K562 (cell line): ENCODE results near the gene NUP43.

Source experiments
- ATF7 ChIP-seq: fragments of 450-650 bp; IDR thresholded peaks from 2 replicates; pipeline ENCODE4 v1.7.1; 2014; ENCODE audit warnings: mild to moderate bottlenecking, moderate library complexity
- BRF1 ChIP-seq: IDR thresholded peaks from 3 replicates; pipeline ENCODE4 v1.6.1; 2011; ENCODE audit warnings: borderline replicate concordance, mild to moderate bottlenecking; ENCODE audit not compliant: insufficient read length; ENCODE audit errors: extremely low read depth
- CTCF ChIP-seq, 3 experiments: IDR thresholded peaks in 2 of 3; conservative IDR thresholded peaks in 1 of 3; 2 replicates each; pipeline ENCODE4 v1.5.1; 2011 to 2012; ENCODE audit warnings: low read length in 3 of 3, mild to moderate bottlenecking in 3 of 3, control low read depth in 2 of 3, improper control_type of control experiment in 1 of 3, inconsistent platforms in 1 of 3, low read depth in 1 of 3, mixed read lengths in 1 of 3, moderate library complexity in 1 of 3; ENCODE audit not compliant: insufficient read depth in 2 of 3
- ETV5 ChIP-seq: sonication (generic); formaldehyde crosslinking; IDR thresholded peaks from 2 replicates; pipeline ENCODE4 v1.4.0; 2020; ENCODE audit warnings: low read depth, mild to moderate bottlenecking, missing genetic modification reagents
- HDAC2 ChIP-seq: fragments of 450-650 bp; IDR thresholded peaks from 2 replicates; pipeline ENCODE4 v1.6.1; 2016; ENCODE audit warnings: mild to moderate bottlenecking
- HMBOX1 ChIP-seq: sonication (generic); IDR thresholded peaks from 2 replicates; pipeline ENCODE4 v1.6.1; 2016
- OTX1 ChIP-seq: fragments of 450-650 bp; formaldehyde crosslinking; IDR thresholded peaks from 2 replicates; pipeline ENCODE4 v1.4.0; 2022; ENCODE audit warnings: mild to moderate bottlenecking
- POLR2A ChIP-seq: fragments of 450-650 bp; conservative IDR thresholded peaks from 2 replicates; pipeline ENCODE4 v1.6.1; 2016
- RAD21 ChIP-seq, 2 experiments: fragments of 250-450 bp in 1 of 2; fragments of 450-650 bp in 1 of 2; sonication (Bioruptor Pico) in 1 of 2; formaldehyde crosslinking in 1 of 2; IDR thresholded peaks in 1 of 2; conservative IDR thresholded peaks in 1 of 2; 2 replicates each; pipeline versions ENCODE4 v1.4.0 to v1.8.0; 2020 to 2022; ENCODE audit warnings: mild to moderate bottlenecking in 2 of 2, moderate library complexity in 1 of 2
- RFX5 ChIP-seq: IDR thresholded peaks from 2 replicates; pipeline ENCODE4 v1.6.1; 2011; ENCODE audit warnings: low read depth, mild to moderate bottlenecking, improper control_type of control experiment, low read length
- SIN3B ChIP-seq: fragments of 450-650 bp; IDR thresholded peaks from 2 replicates; pipeline ENCODE4 v1.6.1; 2017; ENCODE audit warnings: low read depth, mild to moderate bottlenecking, moderate library complexity
- ZNF121 ChIP-seq: sonication (generic); formaldehyde crosslinking; conservative IDR thresholded peaks from 2 replicates; pipeline ENCODE4 v1.8.0; 2022; ENCODE audit warnings: missing genetic modification reagents
- TF ChIP-seq, protein P1 (sequence below): fragments of 200-600 bp; sonication (generic); IDR thresholded peaks from one replicate; pipeline ENCODE4 v1.6.1; 2012; ENCODE audit warnings: mild to moderate bottlenecking, low read depth, low read length, inconsistent platforms

DNA sequence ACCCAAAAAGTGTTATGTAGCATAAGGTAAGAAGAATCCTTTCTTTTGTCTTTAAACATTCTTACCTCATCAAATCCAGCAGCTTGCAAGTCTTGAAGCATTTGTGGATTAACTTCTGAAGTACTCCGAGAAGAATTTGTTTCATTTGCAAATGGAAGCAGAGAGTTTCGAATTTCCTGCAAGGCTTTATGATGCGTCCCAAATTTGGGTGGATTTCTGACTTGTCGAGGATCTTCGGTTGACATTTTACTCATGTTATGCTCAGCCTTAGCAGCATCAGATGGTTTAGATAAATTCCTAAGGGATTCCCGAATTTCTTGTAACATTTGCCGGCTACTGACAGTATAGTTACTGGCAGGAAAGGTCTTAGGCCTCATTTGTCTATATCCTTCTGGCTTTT is 44.6 kb downstream of the NUP43 start:
- TF ChIP-seq OTX1 (CRISPR knock-in tag) = no peak
- no peak for TF ChIP-seq HDAC2
- TF ChIP-seq RAD21 (CRISPR knock-in tag; conservative IDR thresholded peaks at IDR 0.05 in 1 of 2, IDR thresholded peaks at IDR 0.05 in 1 of 2) = no peak
- no peak for TF ChIP-seq CTCF (IDR thresholded peaks at IDR 0.05 in 2 of 3, conservative IDR thresholded peaks at IDR 0.05 in 1 of 3; ENCODE audit: insufficient read depth in 2 of 3, low read depth in 1 of 3, low read length in 3 of 3)
- TF ChIP-seq ZNF121 (CRISPR knock-in tag) = no peak
- no peak for TF ChIP-seq POLR2A
- no peak for TF ChIP-seq HMBOX1
- TF ChIP-seq SIN3B = no peak
- no peak for TF ChIP-seq BRF1
- TF ChIP-seq, protein P1, sequence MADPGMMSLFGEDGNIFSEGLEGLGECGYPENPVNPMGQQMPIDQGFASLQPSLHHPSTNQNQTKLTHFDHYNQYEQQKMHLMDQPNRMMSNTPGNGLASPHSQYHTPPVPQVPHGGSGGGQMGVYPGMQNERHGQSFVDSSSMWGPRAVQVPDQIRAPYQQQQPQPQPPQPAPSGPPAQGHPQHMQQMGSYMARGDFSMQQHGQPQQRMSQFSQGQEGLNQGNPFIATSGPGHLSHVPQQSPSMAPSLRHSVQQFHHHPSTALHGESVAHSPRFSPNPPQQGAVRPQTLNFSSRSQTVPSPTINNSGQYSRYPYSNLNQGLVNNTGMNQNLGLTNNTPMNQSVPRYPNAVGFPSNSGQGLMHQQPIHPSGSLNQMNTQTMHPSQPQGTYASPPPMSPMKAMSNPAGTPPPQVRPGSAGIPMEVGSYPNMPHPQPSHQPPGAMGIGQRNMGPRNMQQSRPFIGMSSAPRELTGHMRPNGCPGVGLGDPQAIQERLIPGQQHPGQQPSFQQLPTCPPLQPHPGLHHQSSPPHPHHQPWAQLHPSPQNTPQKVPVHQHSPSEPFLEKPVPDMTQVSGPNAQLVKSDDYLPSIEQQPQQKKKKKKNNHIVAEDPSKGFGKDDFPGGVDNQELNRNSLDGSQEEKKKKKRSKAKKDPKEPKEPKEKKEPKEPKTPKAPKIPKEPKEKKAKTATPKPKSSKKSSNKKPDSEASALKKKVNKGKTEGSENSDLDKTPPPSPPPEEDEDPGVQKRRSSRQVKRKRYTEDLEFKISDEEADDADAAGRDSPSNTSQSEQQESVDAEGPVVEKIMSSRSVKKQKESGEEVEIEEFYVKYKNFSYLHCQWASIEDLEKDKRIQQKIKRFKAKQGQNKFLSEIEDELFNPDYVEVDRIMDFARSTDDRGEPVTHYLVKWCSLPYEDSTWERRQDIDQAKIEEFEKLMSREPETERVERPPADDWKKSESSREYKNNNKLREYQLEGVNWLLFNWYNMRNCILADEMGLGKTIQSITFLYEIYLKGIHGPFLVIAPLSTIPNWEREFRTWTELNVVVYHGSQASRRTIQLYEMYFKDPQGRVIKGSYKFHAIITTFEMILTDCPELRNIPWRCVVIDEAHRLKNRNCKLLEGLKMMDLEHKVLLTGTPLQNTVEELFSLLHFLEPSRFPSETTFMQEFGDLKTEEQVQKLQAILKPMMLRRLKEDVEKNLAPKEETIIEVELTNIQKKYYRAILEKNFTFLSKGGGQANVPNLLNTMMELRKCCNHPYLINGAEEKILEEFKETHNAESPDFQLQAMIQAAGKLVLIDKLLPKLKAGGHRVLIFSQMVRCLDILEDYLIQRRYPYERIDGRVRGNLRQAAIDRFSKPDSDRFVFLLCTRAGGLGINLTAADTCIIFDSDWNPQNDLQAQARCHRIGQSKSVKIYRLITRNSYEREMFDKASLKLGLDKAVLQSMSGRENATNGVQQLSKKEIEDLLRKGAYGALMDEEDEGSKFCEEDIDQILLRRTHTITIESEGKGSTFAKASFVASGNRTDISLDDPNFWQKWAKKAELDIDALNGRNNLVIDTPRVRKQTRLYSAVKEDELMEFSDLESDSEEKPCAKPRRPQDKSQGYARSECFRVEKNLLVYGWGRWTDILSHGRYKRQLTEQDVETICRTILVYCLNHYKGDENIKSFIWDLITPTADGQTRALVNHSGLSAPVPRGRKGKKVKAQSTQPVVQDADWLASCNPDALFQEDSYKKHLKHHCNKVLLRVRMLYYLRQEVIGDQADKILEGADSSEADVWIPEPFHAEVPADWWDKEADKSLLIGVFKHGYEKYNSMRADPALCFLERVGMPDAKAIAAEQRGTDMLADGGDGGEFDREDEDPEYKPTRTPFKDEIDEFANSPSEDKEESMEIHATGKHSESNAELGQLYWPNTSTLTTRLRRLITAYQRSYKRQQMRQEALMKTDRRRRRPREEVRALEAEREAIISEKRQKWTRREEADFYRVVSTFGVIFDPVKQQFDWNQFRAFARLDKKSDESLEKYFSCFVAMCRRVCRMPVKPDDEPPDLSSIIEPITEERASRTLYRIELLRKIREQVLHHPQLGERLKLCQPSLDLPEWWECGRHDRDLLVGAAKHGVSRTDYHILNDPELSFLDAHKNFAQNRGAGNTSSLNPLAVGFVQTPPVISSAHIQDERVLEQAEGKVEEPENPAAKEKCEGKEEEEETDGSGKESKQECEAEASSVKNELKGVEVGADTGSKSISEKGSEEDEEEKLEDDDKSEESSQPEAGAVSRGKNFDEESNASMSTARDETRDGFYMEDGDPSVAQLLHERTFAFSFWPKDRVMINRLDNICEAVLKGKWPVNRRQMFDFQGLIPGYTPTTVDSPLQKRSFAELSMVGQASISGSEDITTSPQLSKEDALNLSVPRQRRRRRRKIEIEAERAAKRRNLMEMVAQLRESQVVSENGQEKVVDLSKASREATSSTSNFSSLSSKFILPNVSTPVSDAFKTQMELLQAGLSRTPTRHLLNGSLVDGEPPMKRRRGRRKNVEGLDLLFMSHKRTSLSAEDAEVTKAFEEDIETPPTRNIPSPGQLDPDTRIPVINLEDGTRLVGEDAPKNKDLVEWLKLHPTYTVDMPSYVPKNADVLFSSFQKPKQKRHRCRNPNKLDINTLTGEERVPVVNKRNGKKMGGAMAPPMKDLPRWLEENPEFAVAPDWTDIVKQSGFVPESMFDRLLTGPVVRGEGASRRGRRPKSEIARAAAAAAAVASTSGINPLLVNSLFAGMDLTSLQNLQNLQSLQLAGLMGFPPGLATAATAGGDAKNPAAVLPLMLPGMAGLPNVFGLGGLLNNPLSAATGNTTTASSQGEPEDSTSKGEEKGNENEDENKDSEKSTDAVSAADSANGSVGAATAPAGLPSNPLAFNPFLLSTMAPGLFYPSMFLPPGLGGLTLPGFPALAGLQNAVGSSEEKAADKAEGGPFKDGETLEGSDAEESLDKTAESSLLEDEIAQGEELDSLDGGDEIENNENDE = no peak
- no peak for TF ChIP-seq RFX5
- no peak for TF ChIP-seq ATF7
- no peak for TF ChIP-seq ETV5 (CRISPR knock-in tag)
